OCI-LY7 (cell line): Measurements from ENCODE around the gene ZNF555.

ENCODE experiments used
- EZH2phosphoT487 ChIP-seq: fragments of 200-600 bp; sonication (generic); IDR thresholded peaks from 2 replicates; pipeline ENCODE4 v1.6.1; 2018; ENCODE audit warnings: low read depth, borderline replicate concordance, mild to moderate bottlenecking, mixed run types, antibody characterized with exemption, low read length, moderate library complexity, mixed read lengths
- TF ChIP-seq, protein P1 (sequence below): fragments of 200-600 bp; sonication (generic); conservative IDR thresholded peaks from 2 replicates; pipeline ENCODE4 v1.5.1; 2014; ENCODE audit warnings: mild to moderate bottlenecking, antibody characterized with exemption, low read length, moderate library complexity, mixed read lengths

GRCh38 chr19:2795827-2796658, 45.2 kb upstream of the ZNF555 start:
- TF ChIP-seq, protein P1, sequence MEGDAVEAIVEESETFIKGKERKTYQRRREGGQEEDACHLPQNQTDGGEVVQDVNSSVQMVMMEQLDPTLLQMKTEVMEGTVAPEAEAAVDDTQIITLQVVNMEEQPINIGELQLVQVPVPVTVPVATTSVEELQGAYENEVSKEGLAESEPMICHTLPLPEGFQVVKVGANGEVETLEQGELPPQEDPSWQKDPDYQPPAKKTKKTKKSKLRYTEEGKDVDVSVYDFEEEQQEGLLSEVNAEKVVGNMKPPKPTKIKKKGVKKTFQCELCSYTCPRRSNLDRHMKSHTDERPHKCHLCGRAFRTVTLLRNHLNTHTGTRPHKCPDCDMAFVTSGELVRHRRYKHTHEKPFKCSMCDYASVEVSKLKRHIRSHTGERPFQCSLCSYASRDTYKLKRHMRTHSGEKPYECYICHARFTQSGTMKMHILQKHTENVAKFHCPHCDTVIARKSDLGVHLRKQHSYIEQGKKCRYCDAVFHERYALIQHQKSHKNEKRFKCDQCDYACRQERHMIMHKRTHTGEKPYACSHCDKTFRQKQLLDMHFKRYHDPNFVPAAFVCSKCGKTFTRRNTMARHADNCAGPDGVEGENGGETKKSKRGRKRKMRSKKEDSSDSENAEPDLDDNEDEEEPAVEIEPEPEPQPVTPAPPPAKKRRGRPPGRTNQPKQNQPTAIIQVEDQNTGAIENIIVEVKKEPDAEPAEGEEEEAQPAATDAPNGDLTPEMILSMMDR: no peak
- no peak for TF ChIP-seq EZH2phosphoT487
